Astrocyte of the cerebellum (primary cell): Measurements from ENCODE around the gene FGFBP3.
A peak's percentile ranks its signal among the peaks of the same experiment; 100 is the strongest.

Experiments
- DNase-seq: peaks from one replicate; pipeline ENCODE4 v3.0.0-alpha.2; 2011; ENCODE audit warnings: low read depth
- H3K4me3 ChIP-seq: 2 replicates; pipeline ENCODE4 v1.5.1; 2011; ENCODE audit warnings: mild to moderate bottlenecking, low read depth, low read length, moderate library complexity
- CTCF ChIP-seq: IDR thresholded peaks from 2 replicates; pipeline ENCODE4 v1.5.1; 2012; ENCODE audit warnings: low read length, low read depth, moderate library complexity, mild to moderate bottlenecking; ENCODE audit errors: missing control alignments
- in situ Hi-C: cut with HindIII; loops from 2 replicates; pipeline ENCODE4 v1.10.0; 2017; ENCODE audit warnings: low sequenced_read_pairs

The FGFBP3 gene

GRCh38 chr10:91924212-91925021, 15.1 kb upstream of the FGFBP3 start:
- TF ChIP-seq CTCF = no peak
- H3K4me3 ChIP-seq = peak overlapping the region; percentile 95
- no peak for DNase-seq

GRCh38 chr10:91923371-91924211, 14.3 kb upstream of the FGFBP3 start, which contains the start of gene BTAF1:
BTAF1 (plus strand) TSS chr10:91923770; CDS start chr10:91924077, 307 bp downstream.
- peak; percentile 76 for DNase-seq
- in situ Hi-C loops = no loop called here
- TF ChIP-seq CTCF = no peak
- H3K4me3 ChIP-seq = peak within 1 kb of the TSS; percentile 95

More at GRCh38 chr10:91924212-91925021, 15.1 kb upstream of the FGFBP3 start:
- in situ Hi-C loops = no loop called here

- no peak for TF ChIP-seq CTCF
- no peak overlapping the region for H3K4me3 ChIP-seq
- no peak for DNase-seq
- in situ Hi-C loops = no loop called here
These were observed 10.4 kb upstream of the FGFBP3 start for GRCh38 chr10:91919651-91920050.

- DNase-seq = no peak
- in situ Hi-C loops = no loop called here
- no peak for TF ChIP-seq CTCF
- no peak overlapping the region for H3K4me3 ChIP-seq
These were observed 1.2 kb upstream of the FGFBP3 start for GRCh38 chr10:91910467-91910866.

- peak; percentile 27 for TF ChIP-seq CTCF
- in situ Hi-C loops = no loop called here
- DNase-seq = no peak
- H3K4me3 ChIP-seq = peak overlapping the region; percentile 67
These were observed 759 bp downstream of the FGFBP3 start for GRCh38 chr10:91908337-91909116.

GRCh38 chr10:91907914-91908336, 1.4 kb downstream of the FGFBP3 start:
- DNase-seq = no peak
- H3K4me3 ChIP-seq = peak overlapping the region; percentile 67
- in situ Hi-C loops = no loop called here
- TF ChIP-seq CTCF = no peak
